ENCODE measurements around the gene RGS14. TPM values are rescaled to one million over a fixed set of nuclear protein-coding genes. Genes with fewer than 3 reads are reported as not detected.

RGS14 gene
- polyA plus RNA-seq, 1 experiment, result 2.6 TPM

GRCh38 chr5:177393206-177393765 lies 35.6 kb downstream of the RGS14 start:
- TF ChIP-seq CTCF (IDR thresholded peaks at IDR 0.05; ENCODE audit: low read depth, low read length), result no peak
- ChIA-PET POLR2A (interaction anchor here (0.7 kb wide), 1 partner anchor 57 kb away, joined by 3 read pairs; no protein-coding TSS in a partner anchor), CTCF (interaction anchor here (0.8 to 7.0 kb wide), 4 partner anchors 10 to 279 kb away, joined by 3 to 120 read pairs (median 6); partner anchors contain the start of gene PFN3)
- Histone ChIP-seq H3K4me3 (ENCODE audit: low read depth, low read length) (no peak overlapping the region), H3K9me3 (ENCODE audit: control insufficient read depth, insufficient read depth, low read length) (no peaks in the 10 kb centered on the region), H3K27me3 (ENCODE audit: control insufficient read depth, insufficient read depth, low read length) (peaks cover 29% of the 10 kb centered on the region), H3K27ac (ENCODE audit: low read depth, low read length) (no peak overlapping the region)
- DNase-seq (ENCODE audit: low read depth, low spot score), result no peak

- Histone ChIP-seq H3K27me3 (ENCODE audit: control insufficient read depth, insufficient read depth, low read length) (peaks cover 34% of the 10 kb centered on the region), H3K9me3 (ENCODE audit: control insufficient read depth, insufficient read depth, low read length) (no peaks in the 10 kb centered on the region), H3K4me3 (ENCODE audit: low read depth, low read length) (no peak overlapping the region), H3K27ac (ENCODE audit: low read depth, low read length) (no peak overlapping the region)
- no peak for DNase-seq (ENCODE audit: low read depth, low spot score)
- no peak for TF ChIP-seq CTCF (IDR thresholded peaks at IDR 0.05; ENCODE audit: low read depth, low read length)
- ChIA-PET CTCF (interaction anchor here (1.9 to 7.0 kb wide), 2 partner anchors 9 to 59 kb away, joined by 6 to 120 read pairs; partner anchors contain the start of gene PFN3), POLR2A (no interaction called here)
Observed at GRCh38 chr5:177393990-177394389, 36.3 kb downstream of the RGS14 start.

- no peak for DNase-seq (ENCODE audit: low read depth, low spot score)
- Histone ChIP-seq H3K27ac (ENCODE audit: low read depth, low read length) (no peak overlapping the region), H3K9me3 (ENCODE audit: control insufficient read depth, insufficient read depth, low read length) (peaks cover 7% of the 10 kb centered on the region; the same call in 1 of the 2 replicates), H3K27me3 (ENCODE audit: control insufficient read depth, insufficient read depth, low read length) (peaks cover 52% of the 10 kb centered on the region), H3K4me3 (ENCODE audit: low read depth, low read length) (no peak overlapping the region)
- CTCF ChIA-PET, result no interaction called here
- no peak for TF ChIP-seq CTCF (IDR thresholded peaks at IDR 0.05; ENCODE audit: low read depth, low read length)
- POLR2A ChIA-PET, result interaction anchor here (0.8 kb wide), 1 partner anchor 45 kb away, joined by 5 read pairs; the partner anchor contains the start of gene LMAN2
Observed at GRCh38 chr5:177396078-177396477, 38.4 kb downstream of the RGS14 start.

- H3K9me3 ChIP-seq (ENCODE audit: control insufficient read depth, insufficient read depth, low read length), result peaks cover 7% of the 10 kb centered on the region; the same call in 1 of the 2 replicates
- ChIA-PET POLR2A (no interaction called here), CTCF (no interaction called here)
- no peak for TF ChIP-seq CTCF (IDR thresholded peaks at IDR 0.05; ENCODE audit: low read depth, low read length)
- H3K4me3 ChIP-seq (ENCODE audit: low read depth, low read length), result no peak overlapping the region
- DNase-seq (ENCODE audit: low read depth, low spot score), result no peak
- H3K27ac ChIP-seq (ENCODE audit: low read depth, low read length), result no peak overlapping the region
- H3K27me3 ChIP-seq (ENCODE audit: control insufficient read depth, insufficient read depth, low read length), result peaks cover 60% of the 10 kb centered on the region
Observed at GRCh38 chr5:177396807-177397206, 39.1 kb downstream of the RGS14 start.

- POLR2A ChIA-PET, result no interaction called here
- peaks cover 70% of the 10 kb centered on the region for H3K27me3 ChIP-seq (ENCODE audit: control insufficient read depth, insufficient read depth, low read length)
- TF ChIP-seq CTCF (IDR thresholded peaks at IDR 0.05; ENCODE audit: low read depth, low read length), result no peak
- DNase-seq (ENCODE audit: low read depth, low spot score), result no peak
- H3K4me3 ChIP-seq (ENCODE audit: low read depth, low read length), result no peak overlapping the region
- CTCF ChIA-PET, result no interaction called here
- peaks cover 10% of the 10 kb centered on the region; the same call in 1 of the 2 replicates for H3K9me3 ChIP-seq (ENCODE audit: control insufficient read depth, insufficient read depth, low read length)
- H3K27ac ChIP-seq (ENCODE audit: low read depth, low read length), result no peak overlapping the region
Observed at GRCh38 chr5:177397875-177398390, 40.2 kb downstream of the RGS14 start.
